HEK293 (cell line): ENCODE data around the gene METAP1D.

Experiments used
- CTCF ChIP-seq: fragments of 450-650 bp; formaldehyde crosslinking; IDR thresholded peaks from 2 replicates; pipeline ENCODE4 v1.5.1; 2016; ENCODE audit warnings: missing biosample characterization, missing genetic modification characterization
- PBX3 ChIP-seq: sonication (generic); formaldehyde crosslinking; IDR thresholded peaks from 2 replicates; pipeline ENCODE4 v1.8.1; 2022; ENCODE audit warnings: mild to moderate bottlenecking, moderate library complexity, missing genetic modification reagents
- TCF7L2 ChIP-seq: IDR thresholded peaks from 2 replicates; pipeline ENCODE4 v1.6.1; 2011; ENCODE audit warnings: low read depth, mild to moderate bottlenecking, inconsistent platforms, low read length, moderate library complexity, borderline replicate concordance
- ZEB2 ChIP-seq: fragments of 450-650 bp; formaldehyde crosslinking; IDR thresholded peaks from 2 replicates; pipeline ENCODE4 v1.5.1; 2016; ENCODE audit warnings: missing biosample characterization, missing genetic modification characterization
- ZNF121 ChIP-seq: fragments of 450-650 bp; formaldehyde crosslinking; IDR thresholded peaks from 2 replicates; pipeline ENCODE4 v1.5.1; 2016; ENCODE audit warnings: missing biosample characterization, missing genetic modification characterization
- ZNF274 ChIP-seq, 2 experiments: fragments of 200-500 bp in 1 of 2; fragments of 450-650 bp in 1 of 2; sonication (Bioruptor generic) in 1 of 2; formaldehyde crosslinking in 1 of 2; IDR thresholded peaks; 2 replicates each; pipeline versions ENCODE4 v1.5.1 to v1.6.1; 2014 to 2016; ENCODE audit warnings: borderline replicate concordance in 1 of 2, inconsistent platforms in 1 of 2, low read length in 1 of 2, missing biosample characterization in 1 of 2, missing genetic modification characterization in 1 of 2
- ZNF350 ChIP-seq: fragments of 450-650 bp; formaldehyde crosslinking; IDR thresholded peaks from 2 replicates; pipeline ENCODE4 v1.5.0; 2017; ENCODE audit warnings: missing biosample characterization, mild to moderate bottlenecking, missing genetic modification characterization
- ZNF426 ChIP-seq: fragments of 450-650 bp; formaldehyde crosslinking; IDR thresholded peaks from 2 replicates; pipeline ENCODE4 v1.5.1; 2017; ENCODE audit warnings: missing biosample characterization, missing genetic modification characterization, mild to moderate bottlenecking, inconsistent platforms, moderate library complexity
- ZNF473 ChIP-seq: fragments of 450-650 bp; formaldehyde crosslinking; IDR thresholded peaks from 2 replicates; pipeline ENCODE4 v1.5.1; 2017; ENCODE audit warnings: missing biosample characterization, missing genetic modification characterization
- ZNF623 ChIP-seq: fragments of 450-650 bp; formaldehyde crosslinking; IDR thresholded peaks from 2 replicates; pipeline ENCODE4 v1.5.1; 2016; ENCODE audit warnings: missing biosample characterization, missing genetic modification characterization
- ZNF670 ChIP-seq: fragments of 450-650 bp; formaldehyde crosslinking; IDR thresholded peaks from 2 replicates; pipeline ENCODE4 v1.5.1; 2016; ENCODE audit warnings: missing biosample characterization, missing genetic modification characterization, low read depth

- TF ChIP-seq TCF7L2 (no peak), ZNF426 (tag by site-specific recombination) (no peak), CTCF (no peak), ZNF350 (tag by site-specific recombination) (no peak), ZNF274 (IDR thresholded peaks at IDR 0.05; ENCODE audit: low read length) (no peak), ZNF274 (tag by site-specific recombination; IDR thresholded peaks at IDR 0.05; ENCODE audit: borderline replicate concordance) (no peak), ZNF473 (tag by site-specific recombination) (no peak), ZNF670 (tag by site-specific recombination) (no peak), ZNF121 (no peak), PBX3 (no peak), ZEB2 (tag by site-specific recombination) (no peak), ZNF623 (tag by site-specific recombination) (no peak)
Measured at GRCh38 chr2:172021955-172022354, 22.2 kb downstream of the METAP1D start.
